HG03469 (cell line): Measurements from ENCODE around the gene SAT2.

Source experiments
- ATAC-seq: cut with Tn5 transposase; IDR thresholded peaks from one replicate; pipeline ENCODE4 v1.9.1; 2021; ENCODE audit warnings: mild to moderate bottlenecking, moderate library complexity, moderate number of reproducible peaks; ENCODE audit not compliant: unreplicated experiment

Gene SAT2

GRCh38 chr17:7576432-7576937, 51.1 kb downstream of the SAT2 start:
- no peak for ATAC-seq
